CD1c-positive myeloid dendritic cell (primary cell): ENCODE data around the gene TOR1AIP1.

ENCODE experiments used
- DNase-seq: peaks from one replicate; pipeline ENCODE4 v3.0.0-alpha.2; 2016; ENCODE audit errors: extremely low spot score

Gene TOR1AIP1

GRCh38 chr1:179881642-179882252 lies 338 bp upstream of the TOR1AIP1 start:
- DNase-seq: no peak

- peak; percentile 69 for DNase-seq
Observed at GRCh38 chr1:179883040-179883744, 1.1 kb downstream of the TOR1AIP1 start.

GRCh38 chr1:179883745-179884138 lies 1.7 kb downstream of the TOR1AIP1 start:
- DNase-seq: peak; percentile 39

GRCh38 chr1:179888071-179888470 lies 6.0 kb downstream of the TOR1AIP1 start:
- DNase-seq: peak; percentile 18

GRCh38 chr1:179889589-179889988 lies 7.5 kb downstream of the TOR1AIP1 start:
- no peak for DNase-seq

- no peak for DNase-seq
Observed at GRCh38 chr1:179910934-179911333, 28.8 kb downstream of the TOR1AIP1 start.

- DNase-seq: no peak
Observed at GRCh38 chr1:179911812-179912211, 29.7 kb downstream of the TOR1AIP1 start.

GRCh38 chr1:179917601-179918429 lies 35.7 kb downstream of the TOR1AIP1 start:
- no peak for DNase-seq

GRCh38 chr1:179921472-179921871 lies 39.4 kb downstream of the TOR1AIP1 start:
- DNase-seq: no peak

GRCh38 chr1:179921981-179922872 lies 40.1 kb downstream of the TOR1AIP1 start:
- no peak for DNase-seq

- peak; percentile 15 for DNase-seq
Observed at GRCh38 chr1:179923029-179923428, 40.9 kb downstream of the TOR1AIP1 start.

GRCh38 chr1:179924268-179924667 lies 42.2 kb downstream of the TOR1AIP1 start:
- DNase-seq: no peak

GRCh38 chr1:179925302-179925701 lies 43.2 kb downstream of the TOR1AIP1 start:
- DNase-seq: no peak

- DNase-seq: no peak
Observed at GRCh38 chr1:179925922-179926849, 44.1 kb downstream of the TOR1AIP1 start.

GRCh38 chr1:179926850-179927205 lies 44.7 kb downstream of the TOR1AIP1 start:
- DNase-seq: no peak

- no peak for DNase-seq
Observed at GRCh38 chr1:179929955-179930798, 48.1 kb downstream of the TOR1AIP1 start.

GRCh38 chr1:179930867-179931266 lies 48.8 kb downstream of the TOR1AIP1 start:
- DNase-seq: no peak

- DNase-seq: no peak
Observed at GRCh38 chr1:179933219-179933618, 51.1 kb downstream of the TOR1AIP1 start.

- no peak for DNase-seq
Observed at GRCh38 chr1:179935909-179936496, 53.9 kb downstream of the TOR1AIP1 start.
